SKM-1 (cell line): ENCODE results near the gene TRAPPC8.
"Not testable (repeated sequence)": the region's sequence is repeated elsewhere in the genome, so short reads cannot be mapped to it uniquely, and the experiment has no call there.

ENCODE experiments used
- DNase-seq: peaks from one replicate; lab custom pipeline; 2025; ENCODE audit not compliant: unreplicated experiment; lab: John Stamatoyannopoulos, UW

The TRAPPC8 gene

DNA sequence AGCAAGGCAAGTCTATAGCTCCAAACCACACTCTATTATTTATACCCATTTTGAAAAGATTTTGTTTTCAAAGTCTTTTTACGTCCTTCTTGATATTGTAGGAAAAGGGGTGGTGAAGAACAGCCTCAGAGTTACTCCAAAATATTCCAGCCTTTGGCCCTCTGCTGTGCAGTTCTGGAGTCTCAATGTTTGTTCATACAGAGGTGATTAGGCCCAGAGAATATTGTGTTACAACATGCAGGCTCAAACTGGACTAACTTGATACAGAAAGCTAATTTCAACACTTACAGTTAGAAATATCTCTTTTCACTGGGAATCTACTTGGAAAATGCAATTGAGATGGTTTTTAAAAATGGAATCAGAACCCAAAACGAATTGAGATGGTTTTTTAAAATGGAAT is 141.8 kb downstream of the TRAPPC8 start:
- DNase-seq = no peak

DNA sequence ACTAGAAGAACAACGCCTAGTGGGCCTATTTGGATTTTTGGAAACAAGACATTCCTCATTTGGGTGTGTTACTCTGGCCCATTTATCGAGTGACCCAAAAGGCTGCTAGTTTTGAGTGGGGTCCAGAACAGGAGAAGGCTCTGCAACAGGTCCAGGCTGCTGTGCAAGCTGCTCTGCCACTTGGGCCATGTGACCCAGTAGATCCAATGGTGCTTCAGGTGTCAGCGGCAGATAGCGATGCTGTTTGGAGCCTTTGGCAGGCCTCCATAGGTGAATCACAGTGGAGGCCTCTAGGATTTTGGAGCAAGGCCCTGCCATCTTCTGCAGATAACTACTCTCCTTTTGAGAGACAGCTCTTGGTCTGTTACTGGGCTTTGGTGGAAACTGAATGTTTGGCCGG is 143.7 kb downstream of the TRAPPC8 start:
- not testable (repeated sequence) for DNase-seq

DNA sequence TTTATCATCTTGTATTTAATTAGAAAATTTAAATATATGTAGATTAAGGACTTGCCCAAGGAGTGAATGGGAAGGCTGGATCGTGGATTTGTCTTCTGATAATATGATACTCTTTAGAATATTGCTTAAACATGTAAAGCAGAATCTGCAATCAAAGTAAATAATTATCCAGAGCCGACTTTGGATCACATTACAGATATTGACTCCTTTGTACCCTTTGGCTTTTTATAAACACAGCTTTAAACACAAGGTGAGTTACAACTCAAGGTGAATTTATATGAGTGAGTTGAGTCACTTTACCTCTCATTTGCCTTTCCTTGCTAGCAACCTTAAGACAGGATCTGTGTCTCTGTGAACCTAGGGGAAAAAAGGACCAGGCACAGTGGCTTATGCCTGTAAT is 144.5 kb downstream of the TRAPPC8 start:
- DNase-seq = no peak

DNA sequence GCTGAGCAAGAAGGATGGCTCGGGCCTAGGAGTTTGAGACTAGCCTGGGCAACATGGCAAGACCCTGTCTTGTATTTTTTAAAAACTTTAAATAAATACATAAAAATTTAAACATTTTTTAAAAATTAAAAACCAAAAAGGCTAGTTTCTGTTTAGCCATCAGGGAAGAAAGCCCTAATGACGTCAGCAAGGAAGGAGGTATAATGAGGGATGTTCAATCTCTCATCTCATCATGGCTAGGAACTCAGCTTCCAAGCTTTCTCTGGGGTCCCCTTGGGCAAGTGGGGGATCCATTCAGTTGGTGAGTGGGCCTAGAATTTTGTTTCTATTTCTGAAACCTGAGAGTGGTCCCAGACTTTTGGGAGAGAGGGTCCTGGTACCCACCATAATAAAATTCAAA is 147.2 kb downstream of the TRAPPC8 start:
- DNase-seq = no peak

DNA sequence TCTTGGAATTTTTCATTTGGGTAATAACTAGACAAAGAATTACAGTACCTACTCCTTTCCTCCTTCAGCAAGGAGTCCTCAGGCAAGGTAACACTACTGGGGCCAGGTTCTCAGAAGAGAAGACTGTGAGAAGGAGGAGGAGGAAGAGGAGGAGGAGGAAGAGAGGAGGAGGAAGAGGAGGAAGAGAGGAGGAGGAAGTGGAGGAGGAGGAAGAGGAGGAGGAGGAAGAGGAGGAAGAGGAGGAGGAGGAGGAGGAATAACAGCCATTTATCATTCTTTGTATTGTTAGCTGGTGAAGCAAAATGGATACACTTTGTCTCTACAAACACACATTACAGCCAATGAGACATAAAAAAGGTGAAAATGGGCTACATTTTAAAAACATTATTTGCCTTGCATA is 149.4 kb downstream of the TRAPPC8 start:
- no peak for DNase-seq

DNA sequence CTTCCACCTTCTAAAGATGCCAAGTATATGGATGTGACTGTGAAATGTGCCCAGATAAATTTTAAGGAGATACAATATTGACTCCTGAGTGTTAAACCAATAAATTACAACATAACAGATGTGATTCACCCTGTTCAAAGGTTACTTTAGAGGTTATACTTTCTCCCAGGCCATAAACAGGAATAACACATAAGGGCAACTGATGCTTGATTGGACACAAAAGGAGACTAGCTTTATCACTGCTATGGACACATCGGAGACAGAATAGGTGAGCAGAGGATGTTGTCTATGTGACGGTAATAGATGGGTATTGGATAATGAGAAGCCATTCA is 150.4 kb downstream of the TRAPPC8 start:
- no peak for DNase-seq

DNA sequence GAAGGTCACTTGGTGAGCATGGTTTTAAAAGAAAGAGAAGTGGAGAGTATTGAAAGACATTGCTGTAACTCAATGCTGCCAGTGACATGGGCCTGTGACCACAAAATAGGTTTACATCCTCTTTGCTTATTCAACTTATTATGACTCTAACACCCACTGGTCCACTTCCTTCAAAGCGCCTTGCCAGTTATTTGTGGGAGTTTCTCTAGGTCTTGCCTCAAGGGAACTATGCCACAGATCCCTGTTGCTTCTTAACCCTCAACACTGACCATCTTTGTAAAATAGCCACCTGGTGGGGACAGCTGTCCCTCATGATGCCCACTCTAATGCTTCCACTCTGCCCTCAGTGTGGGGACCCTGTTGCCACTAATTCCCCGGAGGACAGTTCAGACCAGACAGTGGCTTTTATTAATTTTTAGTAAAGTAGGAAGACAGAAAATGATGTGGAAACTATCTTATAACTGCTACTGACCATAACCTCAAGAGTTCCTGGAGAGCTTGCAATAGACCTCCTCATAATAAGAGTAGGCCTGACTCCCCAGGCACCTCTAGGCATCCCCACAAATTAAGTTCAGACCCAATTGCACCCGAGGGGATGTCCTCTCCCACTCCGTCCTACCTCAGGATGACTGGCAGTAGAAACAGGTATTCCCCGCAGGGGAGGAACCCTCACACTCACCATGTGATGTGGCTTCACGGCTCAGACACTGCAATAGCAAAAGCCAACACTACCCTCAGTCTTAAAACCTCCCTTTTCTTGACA is 150.9 kb downstream of the TRAPPC8 start:
- peak; percentile 81 for DNase-seq

DNA sequence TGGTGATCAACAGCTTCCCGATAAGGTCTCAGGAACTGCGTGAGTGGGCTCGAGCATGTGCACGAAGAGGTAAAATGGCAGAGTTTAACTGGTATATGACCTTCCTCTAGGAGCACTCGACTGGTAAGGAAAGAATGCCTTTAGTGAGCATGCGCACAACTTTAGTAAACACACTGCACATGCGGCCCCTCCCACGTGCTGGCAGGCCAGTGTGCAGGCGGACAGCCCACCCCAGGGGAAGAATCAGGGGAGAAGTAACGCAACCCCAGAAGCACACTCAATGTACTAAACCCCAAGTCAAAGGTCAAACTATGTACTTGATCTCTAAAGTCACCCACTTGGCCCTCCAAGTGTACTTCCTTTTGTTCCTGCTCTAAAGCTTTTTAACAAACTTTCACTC is 153.5 kb downstream of the TRAPPC8 start:
- DNase-seq = no peak

DNA sequence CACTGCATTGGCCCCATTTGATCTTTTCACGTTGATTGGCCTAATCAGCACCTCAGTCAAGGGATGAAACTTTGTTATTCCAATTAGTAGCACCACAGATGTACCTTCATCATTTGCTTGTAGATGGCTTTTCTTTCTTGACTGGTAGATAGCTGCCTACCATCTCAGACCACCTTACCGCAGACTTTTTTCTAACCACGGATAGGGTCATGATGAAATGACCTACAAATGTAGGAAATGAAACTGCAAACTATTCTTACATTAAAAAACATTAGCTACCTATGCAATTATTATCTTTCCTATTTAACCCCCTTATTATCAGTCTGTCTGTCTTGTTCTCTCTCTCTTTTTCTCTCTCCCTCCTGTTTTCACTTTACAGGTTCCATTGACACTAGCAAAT is 159.9 kb downstream of the TRAPPC8 start:
- DNase-seq = no peak
